ENCODE results near the gene SYNE2. TPM values are rescaled to one million over a fixed set of nuclear protein-coding genes. Genes with fewer than 3 reads are reported as not detected.

SYNE2 gene
- total and polyA plus RNA-seq, 2 donors (not counting 3 experiments of a cell fraction or from before 2014, with no cell fraction given), result 16.0 to 53.7 TPM

- Histone ChIP-seq H3K79me2 (ENCODE audit: control insufficient read depth, insufficient read depth, low read length) (no peaks in the 10 kb centered on the region), H2AFZ (ENCODE audit: low read depth, low read length) (no peak overlapping the region), H3K27ac (ENCODE audit: insufficient read depth, low read depth, low read length) (no peak overlapping the region), H3K9ac (replicated peaks; ENCODE audit: extremely low read depth, insufficient read depth, low read length) (no peak overlapping the region), H3K4me3 (replicated peaks in 1 of 3; ENCODE audit: insufficient read depth in 1 of 3, low read depth in 1 of 3, low read length in 3 of 3) (no peak overlapping the region), H3K9me1 (replicated peaks; ENCODE audit: control insufficient read depth, extremely low read depth, insufficient read depth, low read length) (no peaks in the 10 kb centered on the region), H3K4me1 (ENCODE audit: control insufficient read depth, extremely low read depth, insufficient read depth, low read length) (peaks cover 4% of the 10 kb centered on the region), H3K4me2 (ENCODE audit: insufficient read depth, low read length) (no peak overlapping the region), H4K20me1 (replicated peaks; ENCODE audit: control insufficient read depth, extremely low read depth, insufficient read depth, low read length) (no peaks in the 10 kb centered on the region), H3K9me3 (replicated peaks; ENCODE audit: control insufficient read depth, insufficient read depth, low read length) (no peaks in the 10 kb centered on the region), H3K36me3 (ENCODE audit: control insufficient read depth in 2 of 2, extremely low read depth in 1 of 2, insufficient read depth in 2 of 2, low read length in 2 of 2) (peaks cover 3 to 5% of the 10 kb centered on the region in 2 experiments), H3K27me3 (ENCODE audit: control insufficient read depth in 2 of 2, insufficient read depth in 2 of 2, low read length in 2 of 2) (no peaks in the 10 kb centered on the region)
- no TSS peak for BruUV-seq (replicated peaks)
- FAIRE-seq (no peak), DNase-seq (ENCODE audit: low read depth, low spot score) (no peak)
- CTCF ChIA-PET, result interaction anchor here (1.6 to 2.4 kb wide), 2 partner anchors 10 to 183 kb away, joined by 3 to 10 read pairs; no protein-coding TSS in a partner anchor
- POLR2A ChIA-PET, result no interaction called here
- dilution Hi-C loops (cut with MboI; ENCODE audit: extremely low pct_ligation_motif_present, low sequenced_read_pairs) (no loop called here), intact Hi-C loops (cut with micrococcal nuclease) (no loop called here)
- TF ChIP-seq CTCF (IDR thresholded peaks at IDR 0.05; ENCODE audit: extremely low read depth in 1 of 2, insufficient read depth in 1 of 2, low read depth in 1 of 2, low read length in 2 of 2), result no peak
- TF ChIP-seq POLR2AphosphoS5 (IDR thresholded peaks at IDR 0.05; ENCODE audit: insufficient read depth, low read depth, low read length), result no peak
- no peak for TF ChIP-seq JUN (IDR thresholded peaks at IDR 0.05; ENCODE audit: borderline replicate concordance, insufficient read depth, insufficient read length, low read depth)
- no peak for TF ChIP-seq FOS (IDR thresholded peaks at IDR 0.05; ENCODE audit: borderline replicate concordance, insufficient read depth, low read length)
- no peak for TF ChIP-seq MYC (IDR thresholded peaks at IDR 0.05; ENCODE audit: low read depth, low read length)
- no peak for TF ChIP-seq MAX (IDR thresholded peaks at IDR 0.05; ENCODE audit: insufficient read depth, insufficient read length)
- no peak for TF ChIP-seq POLR2A (IDR thresholded peaks at IDR 0.05; ENCODE audit: low read depth, low read length)
- no peak for TF ChIP-seq GATA2 (IDR thresholded peaks at IDR 0.05; ENCODE audit: insufficient read depth, insufficient read length, low read depth, low read length)
- no peak for TF ChIP-seq EZH2 (IDR thresholded peaks at IDR 0.05; ENCODE audit: borderline replicate concordance, low read depth, low read length, severe bottlenecking)
Measured at GRCh38 chr14:64119980-64120379, 267.2 kb downstream of the SYNE2 start.

All from endothelial cell of umbilical vein (primary cell).